Stimulated activated CD8-positive, alpha-beta memory T cell treated with anti-CD3 and anti-CD28 coated beads, Interleukin-4, amount 100 ng/mL, for 4 hours (primary cell): ENCODE data around the gene PELI1.
A peak's percentile ranks its signal among the peaks of the same experiment; 100 is the strongest.

Experiments used
- DNase-seq, 2 donors: peaks; one replicate each; pipeline ENCODE4 v3.0.0-alpha.2; 2020; ENCODE audit warnings: low read depth in 2 of 2, low spot score in 1 of 2

Gene PELI1

GRCh38 chr2:64157792-64158191 lies 13.6 kb upstream of the PELI1 start:
- no peak for DNase-seq

- DNase-seq: no peak
Observed at GRCh38 chr2:64153811-64154210, 9.6 kb upstream of the PELI1 start.

DNA sequence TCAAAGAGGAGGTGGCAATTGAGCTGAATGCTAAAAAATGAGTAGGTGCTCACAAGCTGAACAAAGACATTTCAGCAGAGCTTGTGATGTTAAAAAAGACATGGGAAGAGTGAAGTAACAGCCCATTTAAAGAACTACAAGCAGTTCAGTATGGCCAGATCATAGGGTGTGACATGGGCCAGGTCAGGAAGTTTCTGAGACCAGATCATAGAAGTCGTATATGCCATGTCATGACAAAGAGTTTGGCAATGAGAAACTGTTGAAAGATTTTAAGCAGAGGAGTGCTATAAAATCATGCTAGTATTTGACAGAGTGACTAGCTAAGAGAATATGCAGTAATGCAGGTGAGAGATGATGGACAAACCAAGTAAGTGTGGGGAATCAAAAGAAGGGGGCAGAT lies 7.3 kb upstream of the PELI1 start:
- no peak for DNase-seq

- no peak for DNase-seq
Observed at GRCh38 chr2:64145714-64146113, 1.5 kb upstream of the PELI1 start.

GRCh38 chr2:64145119-64145518 lies 899 bp upstream of the PELI1 start:
- no peak for DNase-seq

DNA sequence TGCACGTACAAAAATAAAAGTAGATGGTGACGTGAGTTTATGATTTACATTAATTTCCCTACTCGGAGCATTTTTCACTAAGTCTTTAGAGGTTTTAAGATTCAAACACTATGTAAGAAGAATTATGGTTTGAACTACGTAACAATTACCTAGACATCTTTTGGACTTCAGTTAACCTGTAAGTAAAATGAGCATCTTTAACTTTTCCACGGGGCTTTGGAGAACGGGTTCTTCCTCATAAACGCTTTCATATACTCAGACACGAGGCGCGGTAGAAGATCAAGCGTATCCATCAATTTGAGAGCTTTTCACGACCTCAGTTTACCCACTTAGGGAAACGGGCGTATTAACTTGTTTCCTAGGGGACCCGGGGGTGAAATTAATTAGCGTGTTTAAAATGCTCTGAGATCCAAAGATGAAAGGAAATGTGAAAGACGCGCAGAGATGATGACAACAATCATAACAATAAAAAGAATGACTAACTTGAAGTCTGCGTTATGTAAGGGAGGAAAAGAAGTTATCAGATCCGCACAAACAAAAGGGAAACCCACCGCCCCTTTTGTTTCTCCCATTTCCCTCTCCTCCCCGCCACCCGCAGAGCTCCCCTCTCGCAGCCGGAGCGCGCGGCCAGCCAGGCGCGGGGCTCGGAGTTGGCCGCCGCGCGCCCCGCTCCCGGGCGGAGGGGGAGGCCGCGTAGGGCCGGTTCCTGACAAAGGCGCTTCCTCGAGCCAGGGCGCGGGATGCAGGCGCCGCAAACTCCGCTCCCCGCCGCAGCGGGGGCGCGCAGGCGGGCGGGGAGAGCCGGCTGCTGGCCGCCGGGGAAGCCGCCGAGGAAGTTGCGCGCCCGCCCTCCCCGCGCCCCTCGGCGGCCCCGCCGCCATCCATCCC lies 807 bp downstream of the PELI1 start:
- DNase-seq: peak in 1 of 2 donors; percentile 1

- no peak for DNase-seq
Observed at GRCh38 chr2:64142741-64143168, 1.5 kb downstream of the PELI1 start.

DNA sequence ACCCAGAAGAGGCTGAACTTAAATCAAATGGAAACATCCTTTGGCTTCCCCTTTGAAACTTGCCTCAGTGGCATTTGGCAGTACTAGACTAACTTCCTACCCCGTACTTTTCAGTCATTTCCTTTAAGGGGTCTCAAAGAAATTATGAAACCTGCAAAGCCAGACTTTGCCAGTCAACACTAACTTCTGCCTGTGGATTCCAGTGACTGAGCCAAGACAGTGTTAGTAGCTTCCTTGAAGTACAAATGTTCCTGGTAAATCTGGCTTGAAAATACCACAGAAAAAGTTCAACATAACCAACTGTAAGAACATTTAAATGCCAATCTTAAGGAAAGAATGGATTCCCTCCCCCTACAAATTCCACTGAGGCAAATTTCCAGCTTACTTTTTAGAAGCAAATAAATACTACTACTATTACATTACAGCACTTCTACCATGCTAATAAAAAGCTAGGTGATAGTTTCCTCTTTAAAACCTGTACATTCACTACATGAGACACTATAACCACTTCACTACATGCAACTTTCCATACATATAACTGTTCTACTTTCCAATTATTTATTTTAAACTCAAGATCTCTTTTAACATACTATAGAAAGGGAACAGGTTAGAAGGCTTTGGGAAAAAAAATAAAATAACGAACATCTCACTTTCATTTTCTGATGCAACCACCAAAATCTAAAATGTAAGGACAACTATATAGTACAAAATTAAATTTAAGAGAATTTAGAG lies 2.4 kb downstream of the PELI1 start:
- DNase-seq: no peak

DNA sequence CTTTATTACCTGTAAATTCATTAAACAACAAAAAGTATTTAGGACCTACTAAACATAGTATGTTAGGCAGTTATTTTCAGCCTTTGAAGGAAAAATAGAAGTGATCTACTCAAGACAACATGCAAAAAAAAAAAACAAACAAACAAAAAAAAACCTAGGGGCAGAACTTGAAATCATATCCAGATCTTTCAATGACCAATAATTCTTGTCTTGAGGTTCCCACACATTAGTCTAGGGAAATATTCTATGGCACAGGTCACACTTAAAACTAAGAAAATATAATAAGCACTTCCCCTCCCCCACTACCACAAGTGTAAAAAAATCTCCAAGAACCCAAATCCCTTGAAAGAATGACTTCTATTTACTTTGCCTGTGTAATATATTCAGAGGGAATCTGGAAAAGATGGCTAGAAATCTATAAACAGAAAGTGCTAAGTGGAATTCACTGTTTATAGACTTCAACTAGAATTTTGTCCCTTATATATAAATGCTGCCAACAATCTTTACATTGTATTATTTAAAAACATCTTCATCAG lies 3.5 kb downstream of the PELI1 start:
- no peak for DNase-seq

DNA sequence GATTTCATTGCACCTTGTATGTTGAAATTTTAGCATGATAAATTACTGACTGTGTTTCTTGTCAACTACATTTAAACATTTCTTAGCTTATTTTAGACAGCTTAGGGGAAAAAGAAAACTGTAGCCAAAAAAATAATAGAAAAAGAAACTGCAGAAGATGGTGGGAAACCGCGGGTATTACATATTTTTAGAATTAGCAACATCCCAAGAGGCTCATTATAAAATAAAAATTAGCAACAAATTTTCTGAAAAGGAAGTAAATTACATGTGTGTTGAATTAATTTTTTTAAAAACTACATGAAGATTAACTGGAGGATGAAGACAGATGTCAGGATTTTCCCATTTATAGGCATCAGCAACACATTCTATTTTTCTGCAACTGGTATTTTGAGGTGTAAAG lies 4.3 kb downstream of the PELI1 start:
- DNase-seq: no peak

GRCh38 chr2:64137996-64138395 lies 6.2 kb downstream of the PELI1 start:
- no peak for DNase-seq

GRCh38 chr2:64137567-64137966 lies 6.7 kb downstream of the PELI1 start:
- DNase-seq: no peak

DNA sequence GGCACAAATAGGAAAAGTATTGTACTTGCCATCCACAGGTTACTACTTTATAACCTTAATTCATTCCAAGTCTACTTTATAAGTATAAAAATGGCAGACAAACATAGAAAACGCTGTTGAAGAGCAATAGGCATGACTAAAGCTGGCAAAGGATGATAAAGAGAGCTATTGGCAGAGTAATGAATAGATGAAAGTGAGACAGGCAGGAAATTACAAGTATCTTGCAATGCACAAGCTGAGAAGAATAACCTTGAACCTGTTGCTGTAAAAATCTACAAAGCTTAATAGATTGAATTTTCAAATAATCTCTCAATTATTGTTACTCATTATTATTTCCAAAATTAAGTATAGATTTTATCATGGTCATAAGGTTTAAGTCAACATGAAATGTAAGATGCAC lies 8.8 kb downstream of the PELI1 start:
- DNase-seq: no peak

- DNase-seq: no peak
Observed at GRCh38 chr2:64134813-64135212, 9.4 kb downstream of the PELI1 start.

DNA sequence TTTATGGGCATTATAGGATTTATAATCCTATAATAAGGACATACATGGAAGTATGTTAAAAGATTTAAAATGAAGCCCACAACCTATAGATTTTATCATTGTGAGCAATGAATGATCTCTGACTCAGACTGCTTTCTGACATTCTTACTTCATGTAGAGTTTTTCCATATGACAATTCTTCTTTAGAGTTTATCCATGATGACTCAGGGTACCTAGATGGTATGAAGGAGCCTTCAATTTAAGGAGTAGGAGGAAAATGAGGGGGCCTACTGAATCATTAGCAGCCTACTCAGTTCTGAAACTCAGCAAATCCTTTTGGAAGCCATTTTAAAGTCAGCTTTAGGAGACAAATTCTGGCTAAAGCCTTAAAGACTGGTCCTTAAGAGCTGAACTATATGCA lies 10.4 kb downstream of the PELI1 start:
- DNase-seq: no peak

- no peak for DNase-seq
Observed at GRCh38 chr2:64133354-64133753, 10.9 kb downstream of the PELI1 start.

GRCh38 chr2:64130333-64130732 lies 13.9 kb downstream of the PELI1 start:
- no peak for DNase-seq

DNA sequence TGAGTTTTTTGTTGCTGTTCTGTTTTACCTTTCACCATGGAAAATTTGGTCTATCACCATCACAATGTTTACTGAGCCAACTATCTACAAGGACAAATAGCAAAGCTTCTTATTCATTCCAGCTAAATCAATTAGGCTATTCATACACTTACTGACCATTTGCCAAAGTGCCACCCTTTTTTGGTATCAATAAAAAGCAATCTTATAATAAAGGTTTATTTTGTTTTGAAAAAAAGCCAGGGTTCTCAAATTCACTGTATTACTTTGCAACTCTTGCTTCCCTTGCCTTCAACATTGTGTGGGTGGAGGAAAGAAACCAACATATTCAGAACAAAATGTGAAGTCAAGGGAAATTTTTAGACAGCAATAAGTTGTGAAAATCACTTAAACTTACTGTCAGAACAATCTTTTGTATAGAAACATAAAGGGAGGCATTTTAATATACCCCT lies 15.3 kb downstream of the PELI1 start:
- DNase-seq: no peak

DNA sequence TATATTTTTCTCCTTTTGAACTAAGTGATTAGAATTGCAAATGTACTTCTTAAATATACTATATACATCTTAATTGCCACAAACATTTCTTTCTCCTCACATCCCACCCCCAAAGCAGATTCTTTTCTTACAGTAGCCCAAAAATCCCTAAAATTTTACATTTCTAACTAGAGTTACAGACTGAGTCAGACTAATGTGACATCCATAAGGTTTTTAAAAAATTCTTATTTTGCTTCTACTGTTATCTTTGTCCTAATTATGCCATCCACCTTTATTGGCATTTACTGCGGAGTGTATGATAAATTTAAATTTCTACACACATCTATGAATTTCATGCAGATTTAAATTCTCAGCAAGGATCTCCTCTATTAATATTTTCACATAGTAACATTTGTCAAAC lies 15.8 kb downstream of the PELI1 start:
- no peak for DNase-seq

- DNase-seq: no peak
Observed at GRCh38 chr2:64127119-64127518, 17.1 kb downstream of the PELI1 start.

DNA sequence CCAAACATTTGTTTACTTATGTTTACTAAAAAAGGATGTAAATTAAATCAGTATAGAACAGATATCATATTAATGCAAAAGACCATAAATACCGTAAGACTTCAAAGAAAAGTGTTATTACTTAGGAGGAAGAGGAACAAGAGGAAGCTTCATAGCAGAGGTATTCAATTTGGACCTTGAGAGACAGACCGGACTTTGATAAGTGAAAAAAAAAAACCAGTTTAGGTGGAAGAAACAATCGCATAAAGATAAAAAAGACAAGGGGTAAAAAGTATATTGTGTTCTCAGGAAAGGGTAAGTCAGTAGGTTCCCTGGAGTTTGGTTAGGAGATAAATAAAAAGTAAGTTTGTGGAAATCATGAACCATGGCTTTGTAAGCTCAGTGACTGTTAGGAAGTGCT lies 17.6 kb downstream of the PELI1 start:
- no peak for DNase-seq

DNA sequence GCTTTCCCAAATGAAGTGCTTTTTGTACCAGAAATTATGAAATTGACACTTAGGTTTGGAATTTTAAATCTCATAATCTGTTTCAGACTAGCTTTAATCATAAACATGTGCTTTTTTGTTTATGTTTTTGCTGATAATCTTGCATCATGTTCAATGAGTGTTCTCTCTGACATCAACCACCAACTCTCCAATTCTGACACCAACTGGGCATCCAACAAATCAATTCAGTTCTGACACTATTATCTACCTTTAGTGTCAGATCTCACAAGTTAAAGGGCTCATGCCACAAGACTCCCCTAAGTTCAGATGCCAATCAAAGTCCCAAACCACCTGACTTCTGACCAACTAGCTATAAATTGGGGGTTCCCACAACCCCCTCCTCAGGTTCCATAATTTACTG lies 19.6 kb downstream of the PELI1 start:
- DNase-seq: no peak
